K562 (cell line): ENCODE results near the gene NECTIN2. TPM values are rescaled to one million over a fixed set of nuclear protein-coding genes. Genes with fewer than 3 reads are reported as not detected.
A peak's percentile ranks its signal among the peaks of the same experiment; 100 is the strongest.

Source experiments
- ATAC-seq: fragments of 200-7000 bp; cut with Tn5 transposase; 3 replicates; pipeline ENCODE4 v1.9.1; 2020; ENCODE audit warnings: moderate library complexity
- BruUV-seq: library from RNA; stranded (reverse); fragments of 400-500 nt; replicated peaks from 2 replicates; lab custom pipeline; 2021; lab: Mats Ljungman, UMichigan
- CTCF ChIA-PET: fragments of 300-600 bp; formaldehyde crosslinking; extraction: SDS; loops from one replicate; lab custom pipeline; 2021; ENCODE audit warnings: low intra/inter-chr PET ratio; lab: Yijun Ruan, JAX
- POLR2A ChIA-PET: fragments of 300-600, 350-650 bp; sonication (Branson Sonifier 250); formaldehyde crosslinking; extraction: SDS; loops from one replicate; lab custom pipeline; 2021; ENCODE audit warnings: antibody characterized with exemption, inconsistent platforms; lab: Yijun Ruan, JAX
- DNase-seq, 4 experiments: peaks; one replicate each; pipeline versions ENCODE4 v3.0.0 to v3.0.0-alpha.2; 2011 to 2018; ENCODE audit warnings: low spot score in 3 of 4, mixed read lengths in 3 of 4; ENCODE audit errors: extremely low read depth in 1 of 4
- FAIRE-seq: peaks from 2 replicates; lab custom pipeline; 2011; peaks lifted over from hg19 to GRCh38; lab: Jason Lieb, UNC
- H2AFZ ChIP-seq: 2 replicates; pipeline ENCODE4 v1.6.0; 2011; ENCODE audit warnings: low read depth, low read length, control low read depth, inconsistent platforms
- H3K27ac ChIP-seq: fragments of 200-600 bp; 3 replicates; pipeline ENCODE4 v1.8.0; 2011; ENCODE audit warnings: low read depth, mild to moderate bottlenecking, control low read depth, inconsistent platforms, low read length, moderate library complexity, mixed read lengths; ENCODE audit errors: extremely low read depth
- H3K27me3 ChIP-seq, 2 experiments: fragments of 300-600 bp in 1 of 2; 2 replicates in 1 of 2; 3 replicates in 1 of 2; pipeline versions ENCODE4 v1.6.0 to v1.8.0; 2011; ENCODE audit warnings: inconsistent platforms in 2 of 2, low read length in 2 of 2, mild to moderate bottlenecking in 1 of 2, mixed read lengths in 1 of 2, moderate library complexity in 1 of 2; ENCODE audit not compliant: control insufficient read depth in 2 of 2, insufficient read depth in 2 of 2
- H3K36me3 ChIP-seq: fragments of 300-600 bp; 3 replicates; pipeline ENCODE4 v1.8.0; 2011; ENCODE audit warnings: mild to moderate bottlenecking, low read length, inconsistent platforms; ENCODE audit not compliant: control insufficient read depth, insufficient read depth
- H3K4me1 ChIP-seq, 2 experiments: fragments of 200-600 bp in 1 of 2; replicated peaks in 1 of 2; 2 replicates in 1 of 2; 3 replicates in 1 of 2; pipeline versions ENCODE4 v1.5.1 to v1.8.0; 2011; ENCODE audit warnings: inconsistent platforms in 2 of 2, low read length in 2 of 2, mild to moderate bottlenecking in 1 of 2, mixed read lengths in 1 of 2, moderate library complexity in 1 of 2; ENCODE audit not compliant: control insufficient read depth in 2 of 2, insufficient read depth in 2 of 2
- H3K4me2 ChIP-seq: 2 replicates; pipeline ENCODE4 v1.6.1; 2011; ENCODE audit warnings: low read length, control low read depth, inconsistent platforms, mixed read lengths; ENCODE audit not compliant: insufficient read depth
- H3K4me3 ChIP-seq: fragments of 200-600 bp; sonication (generic), shearing (Covaris generic); 2 replicates; pipeline ENCODE4 v1.5.1; 2016; ENCODE audit warnings: control low read depth, inconsistent platforms
- H3K79me2 ChIP-seq: fragments of 200-600 bp; 3 replicates; pipeline ENCODE4 v1.8.0; 2011; ENCODE audit warnings: low read length, inconsistent platforms; ENCODE audit not compliant: control insufficient read depth, insufficient read depth
- H3K9ac ChIP-seq, 2 experiments: 2 replicates each; pipeline versions ENCODE4 v1.6.0 to v1.6.1; 2011; ENCODE audit warnings: low read depth in 2 of 2, low read length in 2 of 2, control low read depth in 1 of 2, inconsistent platforms in 1 of 2, mild to moderate bottlenecking in 1 of 2, mixed read lengths in 1 of 2; ENCODE audit not compliant: insufficient read depth in 1 of 2
- H3K9me1 ChIP-seq: one replicate; pipeline ENCODE4 v1.6.0; 2011; ENCODE audit warnings: inconsistent platforms, mild to moderate bottlenecking, low read length, moderate library complexity; ENCODE audit not compliant: control insufficient read depth, insufficient read depth
- H3K9me3 ChIP-seq: replicated peaks from 2 replicates; pipeline ENCODE4 v1.5.1; 2011; ENCODE audit warnings: low read depth, low read length, inconsistent platforms; ENCODE audit not compliant: control insufficient read depth, insufficient read depth
- H4K20me1 ChIP-seq: replicated peaks from 2 replicates; pipeline ENCODE4 v1.6.1; 2011; ENCODE audit warnings: low read length, inconsistent platforms, mixed read lengths; ENCODE audit not compliant: control insufficient read depth, insufficient read depth
- CHD2 ChIP-seq: IDR thresholded peaks from 2 replicates; pipeline ENCODE4 v1.6.1; 2011; ENCODE audit warnings: low read depth, low read length
- ESRRA ChIP-seq: fragments of 450-650 bp; IDR thresholded peaks from 2 replicates; pipeline ENCODE4 v1.6.1; 2014; ENCODE audit warnings: low read depth, mild to moderate bottlenecking, moderate library complexity, borderline replicate concordance
- MYBL2 ChIP-seq, 2 experiments: fragments of 450-650 bp in 1 of 2; sonication (generic) in 1 of 2; formaldehyde crosslinking in 1 of 2; IDR thresholded peaks; 2 replicates each; pipeline versions ENCODE4 v1.6.1 to v1.8.1; 2017 to 2022; ENCODE audit warnings: borderline replicate concordance in 1 of 2, inconsistent platforms in 1 of 2, low read depth in 1 of 2, mild to moderate bottlenecking in 1 of 2, missing genetic modification reagents in 1 of 2, moderate library complexity in 1 of 2
- NR2C1 ChIP-seq, 2 experiments: fragments of 450-650 bp; IDR thresholded peaks; 2 replicates each; pipeline ENCODE4 v1.6.1; 2017; ENCODE audit warnings: mild to moderate bottlenecking in 2 of 2, antibody characterized with exemption in 1 of 2, inconsistent platforms in 1 of 2, missing compliant biosample characterization in 1 of 2, missing genetic modification characterization in 1 of 2
- NR2C2 ChIP-seq, 2 experiments: fragments of 200-800 bp in 1 of 2; sonication (Bioruptor generic) in 1 of 2; sonication (generic) in 1 of 2; formaldehyde crosslinking in 1 of 2; IDR thresholded peaks; 2 replicates each; pipeline versions ENCODE4 v1.6.1 to v1.8.0; 2016 to 2022; ENCODE audit warnings: mild to moderate bottlenecking in 1 of 2, missing compliant biosample characterization in 1 of 2, missing genetic modification characterization in 1 of 2, missing genetic modification reagents in 1 of 2
- ZFP36 ChIP-seq: fragments of 150-350 bp; IDR thresholded peaks from 2 replicates; pipeline ENCODE4 v1.6.1; 2018; ENCODE audit warnings: low read length, low read depth; ENCODE audit not compliant: partially characterized antibody
- WGBS: fragments of 100-300 bp; shearing (Covaris generic); methylation state at CpG from one replicate; pipeline ENCODE4 v1.1.6; 2016; ENCODE audit warnings: low coverage, mixed read lengths; ENCODE audit not compliant: insufficient coverage; ENCODE audit errors: missing lambda C conversion rate; 5-methylcytosine and 5-hydroxymethylcytosine counted together
- in situ Hi-C: fragments of 300-500 bp; cut with MboI; formaldehyde crosslinking; loops from 4 replicates; pipeline ENCODE4 v1.15.0; 2018; ENCODE audit warnings: inconsistent platforms, mixed read lengths
- intact Hi-C: fragments of 100-400 bp; cut with micrococcal nuclease; formaldehyde crosslinking; loops from 2 replicates; pipeline ENCODE4 v1.14.2; 2022
- polyA plus RNA-seq, 8 experiments: library from polyadenylated mRNA; depleted of rRNA in 4 of 8; stranded (reverse) in 5 of 8; unstranded in 3 of 8; fragments of >200 nt; fragmentation: Nextera tagmentation in 2 of 8; fragmentation: Illumina TruSeq in 1 of 8; extraction: Ambion mirVana in 2 of 8; extraction: Trizol in 1 of 8; gene quantifications; 2 replicates each; pipeline versions ENCODE4 v1.2.1 to v1.2.3, GENCODE V29; 2011 to 2014; ENCODE audit warnings: inconsistent platforms in 1 of 8, missing spikeins in 1 of 8
- total RNA-seq, 7 experiments: library from RNA; depleted of rRNA in 6 of 7; stranded (reverse); fragments of >200 nt in 6 of 7; fragmentation: Illumina TruSeq in 2 of 7; extraction: Trizol in 2 of 7; gene quantifications; 2 replicates each; pipeline versions ENCODE4 v1.2.1 to v1.2.3, GENCODE V29; 2011 to 2021; ENCODE audit warnings: low replicate concordance in 1 of 7

The NECTIN2 gene
- total and polyA plus RNA-seq, 9 of the 15 experiments (the other 6 are each of a cell fraction or from before 2014, with no cell fraction given) = 3.9 to 94.9 (median 34.9) TPM

- H3K27me3 ChIP-seq = no peaks in the 10 kb centered on the region
- TF ChIP-seq CHD2 (no peak), ZFP36 (peak; percentile 85)
- POLR2A ChIA-PET = interaction anchor here (1.1 to 1.5 kb wide), 3 partner anchors 9 to 16 kb away, joined by 3 read pairs; no protein-coding TSS in a partner anchor
- H3K4me3 ChIP-seq = no peak overlapping the region
- no peak for DNase-seq
- H3K9ac ChIP-seq = peak overlapping the region in 1 of 2 experiments; percentile 45; a peak in 1 of 4 replicates
- no peaks in the 10 kb centered on the region for H4K20me1 ChIP-seq
- intact Hi-C loops (no loop called here), in situ Hi-C loops (no loop called here)
- no TSS peak for BruUV-seq
- H3K36me3 ChIP-seq = peaks cover 21% of the 10 kb centered on the region; the same call in 1 of the 3 replicates
- no peak overlapping the region for H3K4me2 ChIP-seq
- 89% methylated on average over 4 of the region's 4 CpGs for WGBS
- H3K79me2 ChIP-seq = no peaks in the 10 kb centered on the region
- H3K9me3 ChIP-seq = no peaks in the 10 kb centered on the region
- no peak for FAIRE-seq
- peaks cover under 1 to 14% of the 10 kb centered on the region in 2 experiments; a peak in 4 of 5 replicates for H3K4me1 ChIP-seq
- no peaks in the 10 kb centered on the region for H3K9me1 ChIP-seq
- no peak overlapping the region for H3K27ac ChIP-seq
- H2AFZ ChIP-seq = no peak overlapping the region
- ATAC-seq = no peak
- CTCF ChIA-PET = no interaction called here
Observed at GRCh38 chr19:44884566-44884965, 38.5 kb downstream of the NECTIN2 start.

- Histone ChIP-seq H4K20me1 (no peaks in the 10 kb centered on the region), H3K36me3 (peaks cover 18% of the 10 kb centered on the region; the same call in 1 of the 3 replicates), H3K4me1 (peaks cover 7 to 17% of the 10 kb centered on the region in 2 experiments; a peak in 4 of 5 replicates), H3K4me3 (no peak overlapping the region)
- CTCF ChIA-PET = no interaction called here
- 91% methylated on average over 6 of the region's 6 CpGs for WGBS
- TF ChIP-seq MYBL2 (IDR thresholded peaks at IDR 0.05; ENCODE audit: low read depth) (no peak), MYBL2 (CRISPR knock-in tag; IDR thresholded peaks at IDR 0.05; ENCODE audit: borderline replicate concordance) (no peak), ESRRA (peak; percentile 55), NR2C2 (CRISPR knock-in tag; IDR thresholded peaks at IDR 0.05) (no peak; the same call in 1 of the 2 replicates), NR2C2 (tag; IDR thresholded peaks at IDR 0.05) (peak; percentile 51; the same call in 1 of the 2 replicates), NR2C1 (IDR thresholded peaks at IDR 0.05) (peak; percentile 83), NR2C1 (tag; IDR thresholded peaks at IDR 0.05) (peak; percentile 86)
- TF ChIP-seq, all 486 proteins: peak for 3
- no peaks in the 10 kb centered on the region for H3K27me3 ChIP-seq
- no peak overlapping the region for H3K27ac ChIP-seq
- no TSS peak for BruUV-seq
- intact Hi-C loops (no loop called here), in situ Hi-C loops (no loop called here)
- H3K9me3 ChIP-seq = no peaks in the 10 kb centered on the region; the same call in 1 of the 2 replicates
- no peaks in the 10 kb centered on the region for H3K9me1 ChIP-seq
- POLR2A ChIA-PET = interaction anchor here (0.7 to 1.2 kb wide), 2 partner anchors 141 to 1044 kb away, joined by 3 to 4 read pairs; no protein-coding TSS in a partner anchor
- DNase-seq = no peak
- H3K9ac ChIP-seq = peak overlapping the region in 1 of 2 experiments; percentile 64; a peak in 2 of 4 replicates
- no peak for FAIRE-seq
- no peak for ATAC-seq
- peaks cover 3% of the 10 kb centered on the region for H3K79me2 ChIP-seq
- no peak overlapping the region for H3K4me2 ChIP-seq
- no peak overlapping the region for H2AFZ ChIP-seq
Observed at GRCh38 chr19:44886141-44886540, 40.0 kb downstream of the NECTIN2 start.
